HEK293T (cell line): ENCODE results near the gene TSPAN18.

ENCODE experiments used
- CTCF ChIA-PET: fragments of 350-600 bp; formaldehyde crosslinking; extraction: SDS; loops from one replicate; lab custom pipeline; 2021; ENCODE audit warnings: antibody characterized with exemption, inconsistent platforms; lab: Yijun Ruan, JAX
- POLR2A ChIA-PET: fragments of 350-600 bp; formaldehyde crosslinking; extraction: SDS; loops from one replicate; lab custom pipeline; 2020; ENCODE audit warnings: antibody characterized with exemption, inconsistent platforms; lab: Yijun Ruan, JAX
- DNase-seq: peaks from one replicate; pipeline ENCODE4 v3.0.0; 2012; ENCODE audit warnings: mixed read lengths; ENCODE audit errors: extremely low spot score
- ARNT ChIP-seq: fragments of 450-650 bp; IDR thresholded peaks from 2 replicates; pipeline ENCODE4 v1.6.1; 2017; ENCODE audit warnings: mild to moderate bottlenecking
- BHLHE40 ChIP-seq: fragments of 450-650 bp; IDR thresholded peaks from 2 replicates; pipeline ENCODE4 v1.6.1; 2016; ENCODE audit warnings: mild to moderate bottlenecking, moderate library complexity, borderline replicate concordance
- CTBP1 ChIP-seq: fragments of 450-650 bp; IDR thresholded peaks from 2 replicates; pipeline ENCODE4 v1.6.1; 2016; ENCODE audit warnings: borderline replicate concordance
- ELF4 ChIP-seq: fragments of 450-650 bp; IDR thresholded peaks from 2 replicates; pipeline ENCODE4 v1.6.1; 2017; ENCODE audit warnings: antibody characterized with exemption
- FOXA1 ChIP-seq: fragments of 450-650 bp; IDR thresholded peaks from 2 replicates; pipeline ENCODE4 v1.6.1; 2016; ENCODE audit warnings: mild to moderate bottlenecking
- FOXK2 ChIP-seq: fragments of 450-650 bp; IDR thresholded peaks from 2 replicates; pipeline ENCODE4 v1.6.1; 2016; ENCODE audit warnings: mild to moderate bottlenecking
- FOXM1 ChIP-seq: fragments of 450-650 bp; IDR thresholded peaks from 2 replicates; pipeline ENCODE4 v1.6.1; 2017; ENCODE audit warnings: mild to moderate bottlenecking, borderline replicate concordance
- HDGF ChIP-seq: fragments of 450-650 bp; IDR thresholded peaks from 2 replicates; pipeline ENCODE4 v1.6.1; 2017; ENCODE audit warnings: antibody characterized with exemption, borderline replicate concordance
- L3MBTL2 ChIP-seq: fragments of 450-650 bp; conservative IDR thresholded peaks from 2 replicates; pipeline ENCODE4 v1.6.1; 2016; ENCODE audit warnings: mild to moderate bottlenecking
- LEF1 ChIP-seq: fragments of 450-650 bp; IDR thresholded peaks from 2 replicates; pipeline ENCODE4 v1.6.1; 2017; ENCODE audit warnings: mild to moderate bottlenecking, borderline replicate concordance
- NFRKB ChIP-seq: fragments of 450-650 bp; IDR thresholded peaks from 2 replicates; pipeline ENCODE4 v1.6.1; 2016; ENCODE audit warnings: mild to moderate bottlenecking, moderate library complexity
- SP1 ChIP-seq: fragments of 450-650 bp; IDR thresholded peaks from 2 replicates; pipeline ENCODE4 v1.6.1; 2017
- SUZ12 ChIP-seq: fragments of 450-650 bp; IDR thresholded peaks from 2 replicates; pipeline ENCODE4 v1.6.1; 2016; ENCODE audit warnings: mild to moderate bottlenecking
- TARDBP ChIP-seq: fragments of 450-650 bp; IDR thresholded peaks from 2 replicates; pipeline ENCODE4 v1.6.1; 2016
- ZNF384 ChIP-seq: fragments of 450-650 bp; IDR thresholded peaks from 2 replicates; pipeline ENCODE4 v1.6.1; 2016
- TF ChIP-seq, protein P1 (sequence below): fragments of 450-650 bp; IDR thresholded peaks from 2 replicates; pipeline ENCODE4 v1.6.1; 2016

The TSPAN18 gene

DNA sequence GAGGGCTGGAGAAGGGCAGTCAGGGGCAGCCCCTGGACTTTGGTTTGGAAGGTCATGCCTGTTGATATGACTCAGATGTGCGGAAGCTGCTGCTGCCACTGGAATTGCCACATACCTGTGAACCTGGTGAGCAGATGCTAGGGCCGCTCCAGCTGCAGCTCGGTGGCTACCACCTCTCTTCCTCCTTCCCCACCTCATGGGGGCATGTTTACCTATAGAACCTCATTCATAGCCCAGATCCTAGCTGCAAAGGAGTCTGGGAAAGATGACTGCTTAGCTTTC lies 17.5 kb upstream of the TSPAN18 start:
- ChIA-PET POLR2A (no interaction called here), CTCF (no interaction called here)
- no peak for DNase-seq
- TF ChIP-seq ZNF384 (no peak), SUZ12 (no peak), ARNT (no peak), ELF4 (no peak)

DNA sequence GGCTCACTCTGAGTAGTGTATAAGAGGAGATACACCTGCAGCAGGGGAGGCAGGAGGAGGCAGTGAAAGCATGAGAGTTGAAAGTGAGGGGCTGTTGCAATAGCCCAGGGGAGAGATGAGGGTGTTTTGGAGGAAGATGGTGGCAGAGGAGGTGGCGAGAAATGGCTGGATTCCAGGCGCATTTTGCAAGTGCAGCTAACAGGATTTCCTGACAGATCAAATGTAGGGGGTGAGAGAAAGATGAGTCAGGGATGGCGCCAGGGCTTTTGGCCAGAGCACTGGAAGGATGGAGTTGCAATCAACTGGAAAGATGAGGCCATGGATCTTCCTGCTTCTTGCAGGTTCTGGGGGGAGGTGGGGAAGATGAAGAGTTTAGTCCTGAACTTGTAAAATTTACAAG lies 16.8 kb upstream of the TSPAN18 start:
- no peak for DNase-seq
- ChIA-PET POLR2A (no interaction called here), CTCF (no interaction called here)
- TF ChIP-seq ELF4: no peak
- no peak for TF ChIP-seq FOXK2
- no peak for TF ChIP-seq BHLHE40
- TF ChIP-seq L3MBTL2: no peak
- TF ChIP-seq SUZ12: no peak
- no peak for TF ChIP-seq TARDBP
- TF ChIP-seq FOXM1: no peak
- no peak for TF ChIP-seq SP1
- no peak for TF ChIP-seq NFRKB
- no peak for TF ChIP-seq CTBP1

DNA sequence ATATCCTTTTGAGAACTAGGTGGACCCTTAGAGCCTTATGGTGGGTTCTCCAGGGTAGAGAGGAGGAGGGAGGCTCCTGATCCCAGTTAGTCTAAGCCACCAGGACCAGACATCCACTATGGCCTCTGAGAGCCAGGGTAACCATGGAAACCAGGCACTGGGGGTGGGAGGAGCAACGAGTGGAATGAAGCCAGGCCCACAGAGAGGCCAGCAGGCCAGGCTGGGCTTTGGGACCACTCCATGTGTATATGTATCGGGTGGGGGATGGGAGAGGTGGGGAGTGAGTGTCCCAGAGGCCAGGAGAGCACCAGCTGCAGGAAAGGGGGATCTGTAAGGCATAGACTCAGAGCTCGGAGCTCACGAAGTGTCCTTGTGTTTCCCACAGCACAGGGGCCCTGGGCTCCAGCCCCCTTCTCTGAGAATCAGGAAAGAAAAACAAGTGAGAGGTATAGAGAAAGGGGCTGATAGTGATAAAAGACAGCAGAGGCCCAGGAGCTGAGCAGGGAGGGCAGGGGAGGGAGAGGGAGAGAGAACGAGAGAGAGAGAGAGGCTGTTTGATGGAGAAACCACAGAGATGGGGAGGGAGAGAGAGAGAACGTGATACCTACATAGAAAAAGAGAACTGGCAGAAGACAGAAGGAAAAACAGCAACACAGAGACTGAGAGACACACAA lies 15.5 kb upstream of the TSPAN18 start:
- ChIA-PET CTCF (no interaction called here), POLR2A (no interaction called here)
- no peak for DNase-seq
- no peak for TF ChIP-seq ARNT

DNA sequence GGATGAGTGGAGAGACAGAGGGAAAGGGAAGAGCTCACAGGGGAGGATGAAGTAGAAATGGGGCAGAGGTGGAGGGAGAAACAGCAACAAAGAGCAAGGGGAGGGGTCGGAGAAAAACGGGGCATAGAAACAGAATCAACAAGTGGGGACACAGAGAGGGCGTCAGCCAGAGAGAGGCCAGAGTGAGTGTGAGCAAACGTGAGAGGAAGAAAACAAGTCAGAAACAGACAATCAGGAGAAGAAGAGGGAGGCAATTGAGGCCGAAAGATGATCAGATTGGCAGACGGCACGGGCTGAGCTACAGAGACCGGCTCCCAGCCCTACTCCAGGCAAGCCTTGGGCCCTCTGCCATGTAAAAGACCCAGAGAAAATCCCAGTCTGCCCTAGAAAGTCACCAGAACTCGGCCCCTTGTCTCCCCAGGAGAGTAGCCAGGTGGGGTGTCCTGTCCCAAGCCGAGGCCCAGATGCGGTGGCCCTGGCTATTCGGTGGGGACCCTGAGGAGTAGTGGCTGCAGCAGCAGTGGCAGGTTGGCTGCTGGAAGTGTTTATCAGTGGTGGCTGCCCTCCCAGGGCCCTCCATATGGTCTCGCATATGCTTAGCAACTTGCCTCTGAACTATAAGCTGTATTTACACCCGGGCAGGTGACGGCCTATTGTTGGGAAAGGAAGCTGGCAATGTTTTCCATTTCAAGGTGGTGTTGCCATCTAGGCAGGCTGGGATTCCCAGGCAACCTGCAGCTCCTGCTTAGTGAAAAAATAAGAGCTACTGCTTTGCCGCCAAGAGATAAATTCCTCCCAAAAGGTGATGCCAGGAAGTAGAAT lies 14.8 kb upstream of the TSPAN18 start:
- CTCF ChIA-PET: no interaction called here
- POLR2A ChIA-PET: interaction anchor here (0.6 kb wide), 1 partner anchor 122 kb away, joined by 3 read pairs; no protein-coding TSS in a partner anchor
- TF ChIP-seq ZNF384 (no peak), SP1 (no peak), BHLHE40 (no peak), TARDBP (no peak), HDGF (no peak), LEF1 (no peak), CTBP1 (no peak), ARNT (no peak), FOXK2 (no peak), FOXM1 (no peak), L3MBTL2 (no peak)
- no peak for DNase-seq

DNA sequence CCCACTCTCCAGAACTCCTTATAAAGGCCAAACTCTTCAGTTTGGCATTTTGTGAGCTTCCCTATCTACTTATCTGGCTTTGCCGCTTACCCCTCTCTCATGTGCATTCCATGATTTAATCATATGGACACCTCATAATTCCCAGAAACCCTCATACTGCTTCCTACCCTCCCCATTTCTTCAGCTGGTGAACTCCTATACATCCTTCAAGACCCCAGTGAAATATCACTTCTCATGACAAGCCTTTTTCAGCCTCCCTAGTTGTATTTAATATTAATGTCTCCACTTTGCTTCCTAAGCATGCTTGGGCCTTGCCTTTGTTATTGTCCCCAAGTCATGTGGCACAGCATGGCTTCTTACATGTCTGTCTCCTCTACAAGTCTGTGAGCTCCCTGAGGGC lies 13.7 kb upstream of the TSPAN18 start:
- ChIA-PET POLR2A (no interaction called here), CTCF (no interaction called here)
- no peak for DNase-seq
- TF ChIP-seq SUZ12 (no peak), HDGF (no peak), TARDBP (no peak), ZNF384 (no peak), NFRKB (no peak)

DNA sequence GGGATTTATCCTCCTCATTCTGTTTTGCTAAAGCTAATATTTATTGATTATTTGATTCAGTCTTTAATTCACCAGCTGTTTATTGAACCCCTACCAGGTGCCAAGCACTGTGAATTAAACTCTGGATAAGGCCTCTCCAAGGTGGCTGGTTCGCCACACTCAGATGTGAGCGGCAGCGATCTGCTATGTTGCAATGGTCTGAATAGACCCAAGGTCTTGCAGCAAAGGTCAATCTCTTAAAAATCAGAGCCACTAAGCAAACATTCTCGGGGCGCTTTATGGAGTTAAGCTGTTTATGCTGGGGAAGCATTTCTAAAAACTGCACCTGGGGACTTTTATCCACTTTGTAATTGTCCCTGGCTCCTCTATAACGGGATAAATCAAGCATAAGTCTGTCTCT lies 10.5 kb upstream of the TSPAN18 start:
- ChIA-PET POLR2A (no interaction called here), CTCF (no interaction called here)
- TF ChIP-seq, protein P1, sequence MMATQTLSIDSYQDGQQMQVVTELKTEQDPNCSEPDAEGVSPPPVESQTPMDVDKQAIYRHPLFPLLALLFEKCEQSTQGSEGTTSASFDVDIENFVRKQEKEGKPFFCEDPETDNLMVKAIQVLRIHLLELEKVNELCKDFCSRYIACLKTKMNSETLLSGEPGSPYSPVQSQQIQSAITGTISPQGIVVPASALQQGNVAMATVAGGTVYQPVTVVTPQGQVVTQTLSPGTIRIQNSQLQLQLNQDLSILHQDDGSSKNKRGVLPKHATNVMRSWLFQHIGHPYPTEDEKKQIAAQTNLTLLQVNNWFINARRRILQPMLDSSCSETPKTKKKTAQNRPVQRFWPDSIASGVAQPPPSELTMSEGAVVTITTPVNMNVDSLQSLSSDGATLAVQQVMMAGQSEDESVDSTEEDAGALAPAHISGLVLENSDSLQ: no peak
- TF ChIP-seq ARNT (no peak), BHLHE40 (no peak), L3MBTL2 (no peak), SP1 (no peak), FOXM1 (no peak), ELF4 (no peak), FOXA1 (no peak), ZNF384 (no peak), SUZ12 (no peak), CTBP1 (no peak), LEF1 (no peak), FOXK2 (no peak), NFRKB (no peak), TARDBP (no peak), HDGF (no peak)
- DNase-seq: no peak

DNA sequence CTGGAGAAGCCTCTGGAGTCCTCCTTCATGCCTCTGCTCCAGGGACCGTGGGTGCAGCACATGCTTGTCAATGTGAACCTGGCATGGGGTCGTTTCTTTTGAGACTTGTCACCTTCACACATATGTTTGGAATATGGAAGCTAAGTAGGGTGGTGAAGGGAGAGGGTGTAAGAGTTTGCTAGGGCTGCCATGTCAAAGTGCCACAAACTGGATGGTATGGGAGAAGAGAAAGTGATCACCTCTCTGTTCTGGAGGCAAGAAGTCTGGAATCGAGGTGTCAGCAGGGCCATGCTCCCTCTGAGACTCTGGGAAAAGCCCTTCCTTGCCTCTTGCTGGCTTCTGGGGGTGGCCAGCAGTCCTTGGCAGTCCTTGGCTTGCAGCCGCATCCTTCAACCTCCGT lies 8.7 kb upstream of the TSPAN18 start:
- DNase-seq: no peak
- POLR2A ChIA-PET: no interaction called here
- no peak for TF ChIP-seq L3MBTL2
- TF ChIP-seq NFRKB: no peak
- CTCF ChIA-PET: no interaction called here

DNA sequence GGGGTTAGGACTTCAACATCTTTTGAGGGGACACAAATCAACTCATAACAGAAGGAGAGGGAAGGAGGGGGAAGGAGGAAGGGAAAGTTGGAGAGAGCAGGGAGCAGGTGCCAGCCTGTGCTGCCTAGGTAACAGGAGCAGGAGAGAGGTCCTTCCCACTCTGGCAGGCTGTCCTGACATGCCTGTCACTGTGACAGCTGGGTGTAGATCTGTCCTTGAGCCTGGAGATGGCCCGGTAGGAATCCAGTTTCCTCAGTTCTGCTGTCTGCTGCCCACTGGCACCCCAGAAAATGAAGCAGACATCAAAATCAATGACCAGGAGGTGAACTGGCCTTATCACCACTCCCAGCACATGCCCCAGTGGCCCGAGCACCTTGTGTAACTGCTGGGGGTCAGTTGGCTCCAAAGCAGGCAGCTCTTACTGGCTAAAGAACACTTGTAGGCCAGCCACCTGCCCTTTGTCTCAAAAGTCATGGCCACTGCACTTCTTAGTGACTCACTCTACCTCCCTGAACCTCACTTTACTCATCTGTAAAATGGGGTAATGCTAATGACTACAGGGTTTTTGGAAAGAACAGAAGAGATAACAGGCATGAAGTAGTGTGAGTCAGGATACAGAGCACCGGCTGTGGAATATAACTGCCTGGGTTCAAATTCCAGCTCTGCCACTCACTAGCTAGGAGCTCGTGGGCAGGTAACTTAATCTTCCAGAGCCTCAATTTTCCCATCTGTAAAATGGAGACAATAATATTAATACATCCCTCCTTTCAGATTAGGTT lies 8.0 kb upstream of the TSPAN18 start:
- CTCF ChIA-PET: no interaction called here

More for the DNA sequence above, 8.0 kb upstream of the TSPAN18 start:
- DNase-seq: no peak
- TF ChIP-seq NFRKB (no peak), FOXK2 (no peak), CTBP1 (no peak), ZNF384 (no peak), SP1 (no peak)
- TF ChIP-seq, protein P1: no peak
- POLR2A ChIA-PET: no interaction called here
